ENCODE measurements around the gene CDK5.
A peak's percentile ranks its signal among the peaks of the same experiment; 100 is the strongest.

The CDK5 gene

GRCh38 chr7:151071032-151071866, 13.6 kb upstream of the CDK5 start:
- H3K27me3 ChIP-seq (ENCODE audit: control insufficient read depth in 1 of 2, insufficient read depth in 2 of 2, low read length in 2 of 2) = no peaks in the 10 kb centered on the region
- no peaks in the 10 kb centered on the region for H3K4me1 ChIP-seq (ENCODE audit: control insufficient read depth in 1 of 2, insufficient read depth in 2 of 2, low read length in 2 of 2)
- no peaks in the 10 kb centered on the region for H3K9me3 ChIP-seq (ENCODE audit: control insufficient read depth in 1 of 2, low read length in 2 of 2)
- H3K27ac ChIP-seq (ENCODE audit: low read depth, low read length) = no peak overlapping the region
- no peak overlapping the region for H3K9ac ChIP-seq (ENCODE audit: low read depth in 1 of 2, low read length in 2 of 2)
- no peak overlapping the region for H3K4me3 ChIP-seq (ENCODE audit: low read depth in 1 of 2, low read length in 2 of 2)
- peaks cover 37 to 84% of the 10 kb centered on the region in 2 donors for H3K36me3 ChIP-seq (ENCODE audit: control insufficient read depth in 1 of 2, insufficient read depth in 2 of 2, low read length in 2 of 2)

- H3K27me3 ChIP-seq (ENCODE audit: control insufficient read depth in 1 of 2, insufficient read depth in 2 of 2, low read length in 2 of 2) = no peaks in the 10 kb centered on the region
- H3K36me3 ChIP-seq (ENCODE audit: control insufficient read depth in 1 of 2, insufficient read depth in 2 of 2, low read length in 2 of 2) = peaks cover 37 to 84% of the 10 kb centered on the region in 2 donors
Measured at GRCh38 chr7:151070574-151070960, 12.9 kb upstream of the CDK5 start.

GRCh38 chr7:151069841-151070573, 12.3 kb upstream of the CDK5 start:
- no peak overlapping the region for H3K4me3 ChIP-seq (ENCODE audit: low read depth in 1 of 2, low read length in 2 of 2)
- H3K9ac ChIP-seq (ENCODE audit: low read depth in 1 of 2, low read length in 2 of 2) = no peak overlapping the region
- no peak overlapping the region for H3K27ac ChIP-seq (ENCODE audit: low read depth, low read length)
- no peaks in the 10 kb centered on the region for H3K9me3 ChIP-seq (ENCODE audit: control insufficient read depth in 1 of 2, low read length in 2 of 2)
- no peaks in the 10 kb centered on the region for H3K27me3 ChIP-seq (ENCODE audit: control insufficient read depth in 1 of 2, insufficient read depth in 2 of 2, low read length in 2 of 2)
- no peaks in the 10 kb centered on the region for H3K4me1 ChIP-seq (ENCODE audit: control insufficient read depth in 1 of 2, insufficient read depth in 2 of 2, low read length in 2 of 2)
- H3K36me3 ChIP-seq (ENCODE audit: control insufficient read depth in 1 of 2, insufficient read depth in 2 of 2, low read length in 2 of 2) = peaks cover 37 to 84% of the 10 kb centered on the region in 2 donors

More at GRCh38 chr7:151070574-151070960, 12.9 kb upstream of the CDK5 start:
- Histone ChIP-seq H3K27ac (ENCODE audit: low read depth, low read length) (no peak overlapping the region), H3K9ac (ENCODE audit: low read depth in 1 of 2, low read length in 2 of 2) (no peak overlapping the region), H3K4me1 (ENCODE audit: control insufficient read depth in 1 of 2, insufficient read depth in 2 of 2, low read length in 2 of 2) (no peaks in the 10 kb centered on the region), H3K4me3 (ENCODE audit: low read depth in 1 of 2, low read length in 2 of 2) (no peak overlapping the region), H3K9me3 (ENCODE audit: control insufficient read depth in 1 of 2, low read length in 2 of 2) (no peaks in the 10 kb centered on the region)

- Histone ChIP-seq H3K9me3 (ENCODE audit: control insufficient read depth in 1 of 2, low read length in 2 of 2) (no peaks in the 10 kb centered on the region), H3K4me3 (ENCODE audit: low read depth in 1 of 2, low read length in 2 of 2) (no peak overlapping the region)
Measured at GRCh38 chr7:151068069-151068773, 10.5 kb upstream of the CDK5 start.

GRCh38 chr7:151066273-151066974, 8.7 kb upstream of the CDK5 start:
- no peak overlapping the region for H3K4me3 ChIP-seq (ENCODE audit: low read depth in 1 of 2, low read length in 2 of 2)
- no peaks in the 10 kb centered on the region for H3K9me3 ChIP-seq (ENCODE audit: control insufficient read depth in 1 of 2, low read length in 2 of 2)
- H3K27me3 ChIP-seq (ENCODE audit: control insufficient read depth in 1 of 2, insufficient read depth in 2 of 2, low read length in 2 of 2) = no peaks in the 10 kb centered on the region
- no peak overlapping the region for H3K9ac ChIP-seq (ENCODE audit: low read depth in 1 of 2, low read length in 2 of 2)
- H3K4me1 ChIP-seq (ENCODE audit: control insufficient read depth in 1 of 2, insufficient read depth in 2 of 2, low read length in 2 of 2) = peaks cover 4 to 8% of the 10 kb centered on the region in 2 donors
- peaks cover 34 to 63% of the 10 kb centered on the region in 2 donors for H3K36me3 ChIP-seq (ENCODE audit: control insufficient read depth in 1 of 2, insufficient read depth in 2 of 2, low read length in 2 of 2)
- no peak overlapping the region for H3K27ac ChIP-seq (ENCODE audit: low read depth, low read length)

More at GRCh38 chr7:151068069-151068773, 10.5 kb upstream of the CDK5 start:
- Histone ChIP-seq H3K36me3 (ENCODE audit: control insufficient read depth in 1 of 2, insufficient read depth in 2 of 2, low read length in 2 of 2) (peaks cover 34 to 76% of the 10 kb centered on the region in 2 donors), H3K4me1 (ENCODE audit: control insufficient read depth in 1 of 2, insufficient read depth in 2 of 2, low read length in 2 of 2) (no peaks in the 10 kb centered on the region), H3K9ac (ENCODE audit: low read depth in 1 of 2, low read length in 2 of 2) (no peak overlapping the region), H3K27ac (ENCODE audit: low read depth, low read length) (no peak overlapping the region), H3K27me3 (ENCODE audit: control insufficient read depth in 1 of 2, insufficient read depth in 2 of 2, low read length in 2 of 2) (no peaks in the 10 kb centered on the region)

- peaks cover 32 to 54% of the 10 kb centered on the region in 2 donors for H3K36me3 ChIP-seq (ENCODE audit: control insufficient read depth in 1 of 2, insufficient read depth in 2 of 2, low read length in 2 of 2)
- no peaks in the 10 kb centered on the region for H3K27me3 ChIP-seq (ENCODE audit: control insufficient read depth in 1 of 2, insufficient read depth in 2 of 2, low read length in 2 of 2)
- no peaks in the 10 kb centered on the region for H3K9me3 ChIP-seq (ENCODE audit: control insufficient read depth in 1 of 2, low read length in 2 of 2)
- H3K4me3 ChIP-seq (ENCODE audit: low read depth in 1 of 2, low read length in 2 of 2) = no peak overlapping the region
- no peak overlapping the region for H3K27ac ChIP-seq (ENCODE audit: low read depth, low read length)
- H3K9ac ChIP-seq (ENCODE audit: low read depth in 1 of 2, low read length in 2 of 2) = no peak overlapping the region
- H3K4me1 ChIP-seq (ENCODE audit: control insufficient read depth in 1 of 2, insufficient read depth in 2 of 2, low read length in 2 of 2) = peaks cover 13 to 17% of the 10 kb centered on the region in 2 donors
Measured at GRCh38 chr7:151065516-151065915, 7.8 kb upstream of the CDK5 start.

- Histone ChIP-seq H3K4me3 (ENCODE audit: low read depth in 1 of 2, low read length in 2 of 2) (no peak overlapping the region), H3K9me3 (ENCODE audit: control insufficient read depth in 1 of 2, low read length in 2 of 2) (no peaks in the 10 kb centered on the region), H3K4me1 (ENCODE audit: control insufficient read depth in 1 of 2, insufficient read depth in 2 of 2, low read length in 2 of 2) (peaks cover 19 to 21% of the 10 kb centered on the region in 2 donors), H3K27me3 (ENCODE audit: control insufficient read depth in 1 of 2, insufficient read depth in 2 of 2, low read length in 2 of 2) (no peaks in the 10 kb centered on the region), H3K27ac (ENCODE audit: low read depth, low read length) (no peak overlapping the region), H3K36me3 (ENCODE audit: control insufficient read depth in 1 of 2, insufficient read depth in 2 of 2, low read length in 2 of 2) (peaks cover 28 to 49% of the 10 kb centered on the region in 2 donors), H3K9ac (ENCODE audit: low read depth in 1 of 2, low read length in 2 of 2) (no peak overlapping the region)
Measured at GRCh38 chr7:151064993-151065392, 7.3 kb upstream of the CDK5 start.

GRCh38 chr7:151064454-151064853, 6.8 kb upstream of the CDK5 start:
- H3K9me3 ChIP-seq (ENCODE audit: control insufficient read depth in 1 of 2, low read length in 2 of 2) = no peaks in the 10 kb centered on the region
- H3K27ac ChIP-seq (ENCODE audit: low read depth, low read length) = no peak overlapping the region
- peaks cover 20 to 21% of the 10 kb centered on the region in 2 donors for H3K4me1 ChIP-seq (ENCODE audit: control insufficient read depth in 1 of 2, insufficient read depth in 2 of 2, low read length in 2 of 2)
- H3K9ac ChIP-seq (ENCODE audit: low read depth in 1 of 2, low read length in 2 of 2) = no peak overlapping the region
- no peaks in the 10 kb centered on the region for H3K27me3 ChIP-seq (ENCODE audit: control insufficient read depth in 1 of 2, insufficient read depth in 2 of 2, low read length in 2 of 2)
- H3K4me3 ChIP-seq (ENCODE audit: low read depth in 1 of 2, low read length in 2 of 2) = no peak overlapping the region
- H3K36me3 ChIP-seq (ENCODE audit: control insufficient read depth in 1 of 2, insufficient read depth in 2 of 2, low read length in 2 of 2) = peaks cover 24 to 44% of the 10 kb centered on the region in 2 donors

GRCh38 chr7:151063212-151063561, 5.5 kb upstream of the CDK5 start:
- Histone ChIP-seq H3K27ac (ENCODE audit: low read depth, low read length) (no peak overlapping the region), H3K4me1 (ENCODE audit: control insufficient read depth in 1 of 2, insufficient read depth in 2 of 2, low read length in 2 of 2) (peaks cover 30 to 31% of the 10 kb centered on the region in 2 donors), H3K4me3 (ENCODE audit: low read depth in 1 of 2, low read length in 2 of 2) (peak overlapping the region in 1 of 2 donors; percentile 61), H3K9me3 (ENCODE audit: control insufficient read depth in 1 of 2, low read length in 2 of 2) (no peaks in the 10 kb centered on the region), H3K27me3 (ENCODE audit: control insufficient read depth in 1 of 2, insufficient read depth in 2 of 2, low read length in 2 of 2) (no peaks in the 10 kb centered on the region), H3K36me3 (ENCODE audit: control insufficient read depth in 1 of 2, insufficient read depth in 2 of 2, low read length in 2 of 2) (peaks cover 19 to 36% of the 10 kb centered on the region in 2 donors), H3K9ac (ENCODE audit: low read depth in 1 of 2, low read length in 2 of 2) (peak overlapping the region in 1 of 2 donors; percentile 48)
